Measurements from ENCODE around the gene TMEM30A. TPM values are rescaled to one million over a fixed set of nuclear protein-coding genes. Genes with fewer than 3 reads are reported as not detected.

The TMEM30A gene
- total RNA-seq, 4 donors from 2014 or later: 62.4 to 101 (median 76.9) TPM

- H3K4me3 ChIP-seq: no peak overlapping the region
- no peaks in the 10 kb centered on the region for H3K36me3 ChIP-seq
- H3K27ac ChIP-seq: no peak overlapping the region
- peaks cover 0 to 29% (median 0%) of the 10 kb centered on the region in 4 donors for H3K4me1 ChIP-seq
- TF ChIP-seq CTCF (IDR thresholded peaks at IDR 0.05) (no peak), POLR2A (IDR thresholded peaks at IDR 0.05) (no peak), EP300 (IDR thresholded peaks at IDR 0.05) (no peak)
- no peak for DNase-seq (ENCODE audit: low spot score in 2 of 2)
- 64 to 74% methylated on average over 1 of the region's 1 CpG for WGBS, 2 donors
- no peaks in the 10 kb centered on the region for H3K27me3 ChIP-seq
- H3K9me3 ChIP-seq: no peaks in the 10 kb centered on the region
Observed at GRCh38 chr6:75220357-75220756, 64.2 kb downstream of the TMEM30A start.

GRCh38 chr6:75219263-75219662, 65.3 kb downstream of the TMEM30A start:
- H3K36me3 ChIP-seq: no peaks in the 10 kb centered on the region
- no peak for DNase-seq (ENCODE audit: low spot score in 2 of 2)
- 86 to 90% methylated on average over 3 of the region's 3 CpGs for WGBS, 2 donors
- H3K9me3 ChIP-seq: no peaks in the 10 kb centered on the region
- no peaks in the 10 kb centered on the region for H3K27me3 ChIP-seq
- no peak overlapping the region for H3K4me3 ChIP-seq
- no peak overlapping the region for H3K27ac ChIP-seq
- no peak for TF ChIP-seq CTCF (IDR thresholded peaks at IDR 0.05)
- no peak for TF ChIP-seq POLR2A (IDR thresholded peaks at IDR 0.05)
- TF ChIP-seq EP300 (IDR thresholded peaks at IDR 0.05): no peak
- H3K4me1 ChIP-seq: peaks cover 0 to 29% (median 0%) of the 10 kb centered on the region in 4 donors

GRCh38 chr6:75217193-75217592, 67.4 kb downstream of the TMEM30A start:
- H3K9me3 ChIP-seq: no peaks in the 10 kb centered on the region
- H3K36me3 ChIP-seq: no peaks in the 10 kb centered on the region
- H3K27ac ChIP-seq: peak overlapping the region in 1 of 4 donors; percentile 22
- H3K4me1 ChIP-seq: peaks cover 0 to 20% (median 0%) of the 10 kb centered on the region in 4 donors
- no peaks in the 10 kb centered on the region for H3K27me3 ChIP-seq
- no peak for DNase-seq (ENCODE audit: low spot score in 2 of 2)
- no peak overlapping the region for H3K4me3 ChIP-seq
- 4 to 6% methylated on average over 4 of the region's 4 CpGs for WGBS, 2 donors
- TF ChIP-seq POLR2A (IDR thresholded peaks at IDR 0.05) (no peak), CTCF (IDR thresholded peaks at IDR 0.05) (no peak), EP300 (IDR thresholded peaks at IDR 0.05) (peak in 1 of 2 donors; percentile 20)

- H3K36me3 ChIP-seq: no peaks in the 10 kb centered on the region
- H3K4me3 ChIP-seq: no peak overlapping the region
- H3K4me1 ChIP-seq: peaks cover 0 to 33% (median 0%) of the 10 kb centered on the region in 4 donors
- no peaks in the 10 kb centered on the region for H3K27me3 ChIP-seq
- H3K9me3 ChIP-seq: no peaks in the 10 kb centered on the region
- no peak for DNase-seq (ENCODE audit: low spot score in 2 of 2)
- 85 to 90% methylated on average over 4 of the region's 4 CpGs for WGBS, 2 donors
- H3K27ac ChIP-seq: no peak overlapping the region
- TF ChIP-seq POLR2A (IDR thresholded peaks at IDR 0.05) (no peak), EP300 (IDR thresholded peaks at IDR 0.05) (no peak), CTCF (IDR thresholded peaks at IDR 0.05) (no peak)
Observed at GRCh38 chr6:75215291-75215690, 69.3 kb downstream of the TMEM30A start.

- DNase-seq (ENCODE audit: low spot score in 2 of 2): no peak
- H3K4me3 ChIP-seq: no peak overlapping the region
- no peaks in the 10 kb centered on the region for H3K36me3 ChIP-seq
- no peak for TF ChIP-seq POLR2A (IDR thresholded peaks at IDR 0.05)
- no peak for TF ChIP-seq EP300 (IDR thresholded peaks at IDR 0.05)
- no peak for TF ChIP-seq CTCF (IDR thresholded peaks at IDR 0.05)
- peaks cover 0 to 39% (median under 1%) of the 10 kb centered on the region in 4 donors for H3K4me1 ChIP-seq
- 80% methylated on average over 2 of the region's 2 CpGs for WGBS, 2 donors
- H3K27ac ChIP-seq: peak overlapping the region in 2 of 4 donors; percentile 0 to 64
- H3K9me3 ChIP-seq: no peaks in the 10 kb centered on the region
- no peaks in the 10 kb centered on the region for H3K27me3 ChIP-seq
Observed at GRCh38 chr6:75213732-75214131, 70.9 kb downstream of the TMEM30A start.

Data from tibial nerve (tissue), 4 donors.